Spleen (tissue), 7 donors: Measurements from ENCODE around the gene PDZD2.

ENCODE experiments used
- POLR2AphosphoS5 ChIP-seq, 3 donors: sonication (generic); formaldehyde crosslinking; IDR thresholded peaks; one replicate each; pipeline ENCODE4 v1.5.1; 2017; ENCODE audit warnings: antibody characterized with exemption in 3 of 3
- TF ChIP-seq, protein P1 (sequence below), 11 experiments: fragments of 200-600 bp in 7 of 11; fragments of 450-650 bp in 4 of 11; sonication (generic) in 4 of 11; IDR thresholded peaks in 8 of 11; conservative IDR thresholded peaks in 3 of 11; 1 replicate in 7 of 11; 2 replicates in 4 of 11; pipeline versions ENCODE4 v1.4.0 to v1.8.0; 2016 to 2021; ENCODE audit warnings: antibody characterized with exemption in 11 of 11, inconsistent platforms in 4 of 11, mild to moderate bottlenecking in 1 of 11
- donor health status: DM: no; HTN: no; CAD: no; lungs with moderate emphysema.
- donor health status: DM: no; HTN: no; CAD: no.
- donor health status: DM: no; HTN: no; CAD: no.

DNA sequence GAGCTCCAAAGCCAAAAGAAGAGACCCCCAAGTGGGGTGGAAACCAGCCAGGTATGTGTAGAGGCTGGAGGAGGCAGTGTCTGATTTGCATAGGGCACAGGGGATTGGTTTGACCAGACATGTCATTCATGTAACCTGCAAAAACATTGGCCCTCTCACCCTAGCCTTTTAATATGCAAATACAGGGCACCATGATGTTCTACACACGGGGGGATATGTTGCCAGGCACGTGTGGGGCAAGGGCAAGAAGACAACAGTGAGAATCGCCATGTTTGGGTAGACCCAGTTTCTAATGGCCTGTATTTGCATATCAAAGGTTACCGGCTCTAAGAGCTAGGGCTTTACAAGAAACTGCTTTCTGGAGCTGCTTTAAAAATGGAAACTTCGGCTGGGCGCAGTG lies 326.3 kb downstream of the PDZD2 start:
- TF ChIP-seq, protein P1, sequence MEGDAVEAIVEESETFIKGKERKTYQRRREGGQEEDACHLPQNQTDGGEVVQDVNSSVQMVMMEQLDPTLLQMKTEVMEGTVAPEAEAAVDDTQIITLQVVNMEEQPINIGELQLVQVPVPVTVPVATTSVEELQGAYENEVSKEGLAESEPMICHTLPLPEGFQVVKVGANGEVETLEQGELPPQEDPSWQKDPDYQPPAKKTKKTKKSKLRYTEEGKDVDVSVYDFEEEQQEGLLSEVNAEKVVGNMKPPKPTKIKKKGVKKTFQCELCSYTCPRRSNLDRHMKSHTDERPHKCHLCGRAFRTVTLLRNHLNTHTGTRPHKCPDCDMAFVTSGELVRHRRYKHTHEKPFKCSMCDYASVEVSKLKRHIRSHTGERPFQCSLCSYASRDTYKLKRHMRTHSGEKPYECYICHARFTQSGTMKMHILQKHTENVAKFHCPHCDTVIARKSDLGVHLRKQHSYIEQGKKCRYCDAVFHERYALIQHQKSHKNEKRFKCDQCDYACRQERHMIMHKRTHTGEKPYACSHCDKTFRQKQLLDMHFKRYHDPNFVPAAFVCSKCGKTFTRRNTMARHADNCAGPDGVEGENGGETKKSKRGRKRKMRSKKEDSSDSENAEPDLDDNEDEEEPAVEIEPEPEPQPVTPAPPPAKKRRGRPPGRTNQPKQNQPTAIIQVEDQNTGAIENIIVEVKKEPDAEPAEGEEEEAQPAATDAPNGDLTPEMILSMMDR (IDR thresholded peaks at IDR 0.05 in 8 of 11, conservative IDR thresholded peaks at IDR 0.05 in 3 of 11) = no peak
- TF ChIP-seq POLR2AphosphoS5 (IDR thresholded peaks at IDR 0.05) = no peak
